ENCODE results near the gene SELENOI.

GRCh38 chr2:26407526-26407925 lies 61.6 kb downstream of the SELENOI start:
- TF ChIP-seq POLR2A (IDR thresholded peaks at IDR 0.05; ENCODE audit: low read depth, low read length) = no peak
- no peak for TF ChIP-seq POLR2AphosphoS5 (IDR thresholded peaks at IDR 0.05; ENCODE audit: low read depth, low read length)
- TF ChIP-seq PAX5 (IDR thresholded peaks at IDR 0.05; ENCODE audit: insufficient read depth, low read length, severe bottlenecking) = no peak
- TF ChIP-seq TAF1 (IDR thresholded peaks at IDR 0.05; ENCODE audit: low read depth, low read length) = no peak
